Limb (tissue), 2 donors: ENCODE measurements around the gene CDK14.
"Not testable (repeated sequence)": the region's sequence is repeated elsewhere in the genome, so short reads cannot be mapped to it uniquely, and the experiment has no call there.

Source experiments
- DNase-seq, 2 donors: peaks; one replicate each; pipeline ENCODE4 v3.0.0-alpha.2; 2016; ENCODE audit errors: extremely low spot score in 2 of 2

The CDK14 gene

GRCh38 chr7:90889644-90890043, 293.5 kb downstream of the CDK14 start:
- no peak for DNase-seq

- DNase-seq = no peak
Observed at GRCh38 chr7:90891529-90891928, 295.4 kb downstream of the CDK14 start.

GRCh38 chr7:90892213-90892612, 296.1 kb downstream of the CDK14 start:
- no peak for DNase-seq

GRCh38 chr7:90894122-90894521, 298.0 kb downstream of the CDK14 start:
- DNase-seq = no peak

GRCh38 chr7:90896458-90896857, 300.3 kb downstream of the CDK14 start:
- DNase-seq = no peak

- no peak for DNase-seq
Observed at GRCh38 chr7:90897961-90898469, 301.9 kb downstream of the CDK14 start.

GRCh38 chr7:90900628-90901356, 304.7 kb downstream of the CDK14 start:
- no peak for DNase-seq

- DNase-seq = no peak
Observed at GRCh38 chr7:90903841-90904240, 307.7 kb downstream of the CDK14 start.

- no peak for DNase-seq
Observed at GRCh38 chr7:90910136-90910535, 314.0 kb downstream of the CDK14 start.

GRCh38 chr7:90916319-90916718, 320.2 kb downstream of the CDK14 start:
- DNase-seq = no peak

- DNase-seq = no peak
Observed at GRCh38 chr7:90917539-90917938, 321.4 kb downstream of the CDK14 start.

- no peak for DNase-seq
Observed at GRCh38 chr7:90918303-90918702, 322.2 kb downstream of the CDK14 start.

GRCh38 chr7:90919816-90920215, 323.7 kb downstream of the CDK14 start:
- DNase-seq = no peak

GRCh38 chr7:90920336-90920735, 324.2 kb downstream of the CDK14 start:
- DNase-seq = no peak

- no peak for DNase-seq
Observed at GRCh38 chr7:90923541-90923997, 327.4 kb downstream of the CDK14 start.

GRCh38 chr7:90928700-90929424, 332.7 kb downstream of the CDK14 start:
- not testable (repeated sequence) for DNase-seq

GRCh38 chr7:90931986-90932916, 336.1 kb downstream of the CDK14 start:
- peak in 1 of 2 donors; percentile 22 for DNase-seq

GRCh38 chr7:90933041-90933440, 336.9 kb downstream of the CDK14 start:
- DNase-seq = no peak

GRCh38 chr7:90933984-90934383, 337.9 kb downstream of the CDK14 start:
- no peak for DNase-seq

GRCh38 chr7:90938371-90938770, 342.2 kb downstream of the CDK14 start:
- no peak for DNase-seq

GRCh38 chr7:90939666-90940065, 343.5 kb downstream of the CDK14 start:
- no peak for DNase-seq

- DNase-seq = no peak
Observed at GRCh38 chr7:90944021-90944420, 347.9 kb downstream of the CDK14 start.
